SHP77 (cell line): ENCODE measurements around the gene TCTN1.
"Not testable (repeated sequence)": the region's sequence is repeated elsewhere in the genome, so short reads cannot be mapped to it uniquely, and the experiment has no call there.

Experiments used
- DNase-seq, 2 experiments: peaks; one replicate each; lab custom pipeline; 2025; lab: John Stamatoyannopoulos, UW

Gene TCTN1

GRCh38 chr12:110585231-110585799 lies 28.6 kb upstream of the TCTN1 start:
- DNase-seq: no peak

- DNase-seq: not testable (repeated sequence)
Observed at GRCh38 chr12:110587102-110587501, 26.8 kb upstream of the TCTN1 start.

- DNase-seq: no peak
Observed at GRCh38 chr12:110590059-110590458, 23.9 kb upstream of the TCTN1 start.

GRCh38 chr12:110590806-110591326 lies 23.1 kb upstream of the TCTN1 start:
- DNase-seq: no peak

GRCh38 chr12:110591451-110592051 lies 22.4 kb upstream of the TCTN1 start:
- no peak for DNase-seq

GRCh38 chr12:110592078-110592477 lies 21.9 kb upstream of the TCTN1 start:
- no peak for DNase-seq

GRCh38 chr12:110592919-110593318 lies 21.0 kb upstream of the TCTN1 start:
- DNase-seq: not testable (repeated sequence)

GRCh38 chr12:110597885-110598284 lies 16.0 kb upstream of the TCTN1 start:
- no peak for DNase-seq

- no peak for DNase-seq
Observed at GRCh38 chr12:110599334-110599733, 14.6 kb upstream of the TCTN1 start.

- DNase-seq: peak in 1 of 2 experiments; percentile 19
Observed at GRCh38 chr12:110600254-110600653, 13.7 kb upstream of the TCTN1 start.

- peak; percentile 59 to 62 for DNase-seq
Observed at GRCh38 chr12:110602085-110602814, 11.7 kb upstream of the TCTN1 start.

GRCh38 chr12:110606253-110606611 lies 7.7 kb upstream of the TCTN1 start:
- no peak for DNase-seq

- DNase-seq: no peak
Observed at GRCh38 chr12:110613071-110613770, 708 bp upstream of the TCTN1 start.

GRCh38 chr12:110615171-110615570 lies 1.2 kb downstream of the TCTN1 start:
- no peak for DNase-seq

- DNase-seq: no peak
Observed at GRCh38 chr12:110616471-110617115, 2.7 kb downstream of the TCTN1 start.

GRCh38 chr12:110619534-110619953 lies 5.6 kb downstream of the TCTN1 start:
- DNase-seq: no peak

- no peak for DNase-seq
Observed at GRCh38 chr12:110622582-110622981, 8.7 kb downstream of the TCTN1 start.

- DNase-seq: no peak
Observed at GRCh38 chr12:110627500-110628195, 13.7 kb downstream of the TCTN1 start.

GRCh38 chr12:110635055-110635454 lies 21.1 kb downstream of the TCTN1 start:
- DNase-seq: no peak

GRCh38 chr12:110636516-110636915 lies 22.6 kb downstream of the TCTN1 start:
- DNase-seq: no peak

- no peak for DNase-seq
Observed at GRCh38 chr12:110637869-110638441, 24.0 kb downstream of the TCTN1 start.
